HPDE6-E6E7 (cell line): Measurements from ENCODE around the gene SLC44A1.
"Not testable (repeated sequence)": the region's sequence is repeated elsewhere in the genome, so short reads cannot be mapped to it uniquely, and the experiment has no call there.

Experiments used
- DNase-seq: peaks from one replicate; pipeline ENCODE4 v3.0.0; 2011; ENCODE audit warnings: missing footprints; ENCODE audit errors: extremely low spot score

SLC44A1 gene

GRCh38 chr9:105242062-105242461, 2.4 kb upstream of the SLC44A1 start:
- DNase-seq: no peak

- no peak for DNase-seq
Observed at GRCh38 chr9:105242557-105242956, 1.9 kb upstream of the SLC44A1 start.

- DNase-seq: no peak
Observed at GRCh38 chr9:105243015-105243686, 1.3 kb upstream of the SLC44A1 start.

GRCh38 chr9:105244734-105245028, 230 bp downstream of the SLC44A1 start:
- DNase-seq: peak; percentile 39

- peak; percentile 54 for DNase-seq
Observed at GRCh38 chr9:105245029-105245890, 809 bp downstream of the SLC44A1 start.

- DNase-seq: no peak
Observed at GRCh38 chr9:105245891-105246161, 1.4 kb downstream of the SLC44A1 start.

- DNase-seq: no peak
Observed at GRCh38 chr9:105246656-105247173, 2.3 kb downstream of the SLC44A1 start.

GRCh38 chr9:105248691-105249090, 4.2 kb downstream of the SLC44A1 start:
- DNase-seq: no peak

- no peak for DNase-seq
Observed at GRCh38 chr9:105251133-105251532, 6.7 kb downstream of the SLC44A1 start.

GRCh38 chr9:105251733-105252404, 7.4 kb downstream of the SLC44A1 start:
- DNase-seq: no peak

- no peak for DNase-seq
Observed at GRCh38 chr9:105252405-105252756, 7.9 kb downstream of the SLC44A1 start.

GRCh38 chr9:105254226-105254625, 9.8 kb downstream of the SLC44A1 start:
- peak; percentile 15 for DNase-seq

- DNase-seq: no peak
Observed at GRCh38 chr9:105255421-105255820, 11.0 kb downstream of the SLC44A1 start.

- DNase-seq: not testable (repeated sequence)
Observed at GRCh38 chr9:105256569-105256968, 12.1 kb downstream of the SLC44A1 start.

GRCh38 chr9:105257809-105258208, 13.4 kb downstream of the SLC44A1 start:
- DNase-seq: no peak

GRCh38 chr9:105258225-105258737, 13.8 kb downstream of the SLC44A1 start:
- no peak for DNase-seq

- no peak for DNase-seq
Observed at GRCh38 chr9:105259274-105259673, 14.8 kb downstream of the SLC44A1 start.

- no peak for DNase-seq
Observed at GRCh38 chr9:105259731-105260612, 15.5 kb downstream of the SLC44A1 start.

GRCh38 chr9:105262497-105262896, 18.0 kb downstream of the SLC44A1 start:
- no peak for DNase-seq

- DNase-seq: peak; percentile 70
Observed at GRCh38 chr9:105264380-105264779, 19.9 kb downstream of the SLC44A1 start.

- not testable (repeated sequence) for DNase-seq
Observed at GRCh38 chr9:105268254-105268653, 23.8 kb downstream of the SLC44A1 start.

GRCh38 chr9:105269593-105269992, 25.1 kb downstream of the SLC44A1 start:
- no peak for DNase-seq
